IMR-90 (cell line): Measurements from ENCODE around the gene DOC2B. TPM values are rescaled to one million over a fixed set of nuclear protein-coding genes. Genes with fewer than 3 reads are reported as not detected.

Experiments used
- ATAC-seq: fragments of 200-7000 bp; cut with Tn5 transposase; 2 replicates; pipeline ENCODE4 v1.9.1; 2020; ENCODE audit warnings: low read depth, mild to moderate bottlenecking, moderate library complexity
- BruUV-seq: library from RNA; stranded (reverse); fragments of 400-500 nt; replicated peaks from 2 replicates; lab custom pipeline; 2021; lab: Mats Ljungman, UMichigan
- CTCF ChIA-PET: fragments of 300-600 bp; formaldehyde crosslinking; extraction: SDS; loops from one replicate; lab custom pipeline; 2021; ENCODE audit warnings: antibody characterized with exemption; lab: Yijun Ruan, JAX
- POLR2A ChIA-PET: fragments of 300-600 bp; sonication (Branson Sonifier 250); formaldehyde crosslinking; loops from one replicate; lab custom pipeline; 2022; ENCODE audit warnings: antibody characterized with exemption; ENCODE audit not compliant: unreplicated experiment; lab: Charles Lee
- DNase-seq: peaks from one replicate; pipeline ENCODE4 v3.0.0; 2013
- H2AFZ ChIP-seq: replicated peaks from 2 replicates; pipeline ENCODE3; 2013; ENCODE audit warnings: low read length, mild to moderate bottlenecking; ENCODE audit not compliant: poor library complexity
- H2AK5ac ChIP-seq: 2 replicates; pipeline ENCODE4 v1.6.1; 2013; ENCODE audit warnings: low read depth, low read length, inconsistent platforms
- H2AK9ac ChIP-seq: replicated peaks from 2 replicates; pipeline ENCODE3; 2013; ENCODE audit warnings: mild to moderate bottlenecking, low read depth, low read length, moderate library complexity; ENCODE audit not compliant: poor library complexity
- H2BK120ac ChIP-seq: 2 replicates; pipeline ENCODE4 v1.6.1; 2013; ENCODE audit warnings: low read depth, low read length, inconsistent platforms
- H2BK15ac ChIP-seq: 3 replicates; pipeline ENCODE4 v1.6.1; 2013; ENCODE audit warnings: low read depth, low read length, inconsistent platforms
- H2BK20ac ChIP-seq: 2 replicates; pipeline ENCODE4 v1.6.1; 2013; ENCODE audit warnings: low read depth, mild to moderate bottlenecking, inconsistent platforms, low read length, moderate library complexity
- H2BK5ac ChIP-seq: 2 replicates; pipeline ENCODE4 v1.6.1; 2013; ENCODE audit warnings: mild to moderate bottlenecking, low read depth, low read length, inconsistent platforms; ENCODE audit not compliant: poor library complexity, severe bottlenecking
- H3K14ac ChIP-seq: replicated peaks from 2 replicates; pipeline ENCODE4 v1.6.1; 2013; ENCODE audit warnings: low read depth, low read length, inconsistent platforms
- H3K18ac ChIP-seq: 2 replicates; pipeline ENCODE4 v1.6.1; 2013; ENCODE audit warnings: low read depth, low read length, control low read depth
- H3K23ac ChIP-seq: 2 replicates; pipeline ENCODE4 v1.6.1; 2013; ENCODE audit warnings: low read depth, low read length, inconsistent platforms
- H3K27ac ChIP-seq: 2 replicates; pipeline ENCODE4 v1.5.1; 2013; ENCODE audit warnings: mild to moderate bottlenecking, control low read depth, low read length; ENCODE audit not compliant: insufficient read depth
- H3K27me3 ChIP-seq: 2 replicates; pipeline ENCODE4 v1.6.1; 2013; ENCODE audit warnings: low read length; ENCODE audit not compliant: control insufficient read depth, insufficient read depth
- H3K36me3 ChIP-seq: 2 replicates; pipeline ENCODE4 v1.6.1; 2013; ENCODE audit warnings: low read length, mixed read lengths; ENCODE audit not compliant: control insufficient read depth, insufficient read depth
- H3K4ac ChIP-seq: 2 replicates; pipeline ENCODE4 v1.6.1; 2013; ENCODE audit warnings: low read depth, low read length, inconsistent platforms
- H3K4me1 ChIP-seq: 2 replicates; pipeline ENCODE4 v1.6.1; 2013; ENCODE audit warnings: low read length, mixed read lengths; ENCODE audit not compliant: control insufficient read depth, insufficient read depth
- H3K4me2 ChIP-seq: 2 replicates; pipeline ENCODE4 v1.6.1; 2013; ENCODE audit warnings: low read depth, mild to moderate bottlenecking, control low read depth, low read length, moderate library complexity
- H3K4me3 ChIP-seq: 2 replicates; pipeline ENCODE4 v1.5.1; 2013; ENCODE audit warnings: low read depth, mild to moderate bottlenecking, control low read depth, low read length, moderate library complexity; ENCODE audit not compliant: insufficient read depth
- H3K56ac ChIP-seq: 2 replicates; pipeline ENCODE4 v1.6.1; 2013; ENCODE audit warnings: low read length, inconsistent platforms; ENCODE audit not compliant: insufficient read depth; ENCODE audit errors: extremely low read depth
- H3K79me1 ChIP-seq, 2 experiments: 2 replicates each; pipeline ENCODE4 v1.6.1; 2013; ENCODE audit warnings: low read length in 2 of 2, inconsistent platforms in 1 of 2, low read depth in 1 of 2
- H3K9ac ChIP-seq: 2 replicates; pipeline ENCODE4 v1.6.1; 2013; ENCODE audit warnings: low read depth, low read length, control low read depth
- H3K9me1 ChIP-seq: 2 replicates; pipeline ENCODE4 v1.6.1; 2013; ENCODE audit warnings: low read length, inconsistent platforms; ENCODE audit not compliant: insufficient read depth
- H3K9me3 ChIP-seq: 2 replicates; pipeline ENCODE4 v1.6.1; 2013; ENCODE audit warnings: low read length; ENCODE audit not compliant: control insufficient read depth, insufficient read depth
- H4K20me1 ChIP-seq: 2 replicates; pipeline ENCODE4 v1.6.1; 2013; ENCODE audit warnings: low read length, inconsistent platforms; ENCODE audit not compliant: insufficient read depth
- H4K5ac ChIP-seq: 2 replicates; pipeline ENCODE4 v1.6.1; 2013; ENCODE audit warnings: mild to moderate bottlenecking, low read depth, low read length, control low read depth
- H4K8ac ChIP-seq, 2 experiments: 2 replicates each; pipeline ENCODE4 v1.6.1; 2013; ENCODE audit warnings: low read depth in 2 of 2, low read length in 2 of 2, control low read depth in 1 of 2, inconsistent platforms in 1 of 2
- H4K91ac ChIP-seq: 2 replicates; pipeline ENCODE4 v1.6.1; 2013; ENCODE audit warnings: low read depth, low read length, inconsistent platforms; ENCODE audit not compliant: insufficient read depth
- BHLHE40 ChIP-seq: fragments of 150-350 bp; IDR thresholded peaks from 2 replicates; pipeline ENCODE4 v1.6.1; 2016; ENCODE audit warnings: mild to moderate bottlenecking, low read depth, low read length
- CEBPB ChIP-seq: IDR thresholded peaks from 2 replicates; pipeline ENCODE4 v1.6.1; 2012; ENCODE audit warnings: low read depth, low read length, improper control_type of control experiment
- CHD1 ChIP-seq: IDR thresholded peaks from 2 replicates; pipeline ENCODE4 v1.6.1; 2012; ENCODE audit warnings: low read depth, low read length, improper control_type of control experiment
- CTCF ChIP-seq: conservative IDR thresholded peaks from 2 replicates; pipeline ENCODE4 v1.5.1; 2012; ENCODE audit warnings: mild to moderate bottlenecking, low read depth, low read length, improper control_type of control experiment
- ELK1 ChIP-seq: fragments of 150-350 bp; IDR thresholded peaks from 2 replicates; pipeline ENCODE4 v1.6.1; 2016; ENCODE audit warnings: low read depth, mild to moderate bottlenecking, low read length, moderate library complexity, borderline replicate concordance
- FOS ChIP-seq: fragments of 150-350 bp; IDR thresholded peaks from 2 replicates; pipeline ENCODE4 v1.6.1; 2016; ENCODE audit warnings: low read depth, low read length
- MAFK ChIP-seq: IDR thresholded peaks from 2 replicates; pipeline ENCODE4 v1.6.1; 2012; ENCODE audit warnings: low read depth, low read length, improper control_type of control experiment
- MAZ ChIP-seq: IDR thresholded peaks from 2 replicates; pipeline ENCODE4 v1.6.1; 2012; ENCODE audit warnings: low read depth, mild to moderate bottlenecking, low read length, improper control_type of control experiment, moderate library complexity, borderline replicate concordance
- MXI1 ChIP-seq: IDR thresholded peaks from 2 replicates; pipeline ENCODE4 v1.6.1; 2012; ENCODE audit warnings: low read depth, mild to moderate bottlenecking, low read length, moderate library complexity, borderline replicate concordance
- NFE2L2 ChIP-seq: fragments of 150-350 bp; IDR thresholded peaks from 2 replicates; pipeline ENCODE4 v1.6.1; 2016; ENCODE audit warnings: low read depth, mild to moderate bottlenecking, low read length
- POLR2A ChIP-seq: IDR thresholded peaks from 2 replicates; pipeline ENCODE4 v1.6.1; 2012; ENCODE audit warnings: mild to moderate bottlenecking, low read depth, low read length
- RAD21 ChIP-seq: IDR thresholded peaks from 2 replicates; pipeline ENCODE4 v1.6.1; 2012; ENCODE audit warnings: low read length, improper control_type of control experiment
- RCOR1 ChIP-seq: IDR thresholded peaks from 2 replicates; pipeline ENCODE4 v1.6.1; 2012; ENCODE audit warnings: mild to moderate bottlenecking, low read length, improper control_type of control experiment; ENCODE audit not compliant: insufficient replicate concordance
- SMC3 ChIP-seq: fragments of 150-350 bp; IDR thresholded peaks from 2 replicates; pipeline ENCODE4 v1.6.1; 2016; ENCODE audit warnings: low read depth, mild to moderate bottlenecking, antibody characterized with exemption, low read length, moderate library complexity
- USF2 ChIP-seq: fragments of 150-350 bp; IDR thresholded peaks from 2 replicates; pipeline ENCODE4 v1.6.1; 2017; ENCODE audit warnings: mild to moderate bottlenecking, antibody characterized with exemption, low read length, low read depth
- WGBS, 2 experiments: methylation state at CpG; one replicate each; pipeline versions ENCODE4 v1.1.5 to v1.1.7; 2013; ENCODE audit warnings: missing lambda C conversion rate in 2 of 2; ENCODE audit not compliant: insufficient read length in 1 of 2; ENCODE audit errors: extremely low coverage in 2 of 2; 5-methylcytosine and 5-hydroxymethylcytosine counted together
- dilution Hi-C: fragments of 300-500 bp; cut with HindIII; formaldehyde crosslinking; loops from one replicate; pipeline ENCODE4 v1.14.3; 2018; ENCODE audit warnings: low sequenced_read_pairs; ENCODE audit not compliant: unreplicated experiment
- in situ Hi-C: fragments of 300-500 bp; cut with MboI; formaldehyde crosslinking; loops from 3 replicates; pipeline ENCODE4 v1.14.3; 2019; ENCODE audit warnings: low sequenced_read_pairs, inconsistent platforms, mixed read lengths
- intact Hi-C: fragments of 100-400 bp; cut with micrococcal nuclease; formaldehyde crosslinking; loops from 2 replicates; pipeline ENCODE4 v1.10.0; 2022
- polyA plus RNA-seq, 3 experiments: library from polyadenylated mRNA; depleted of rRNA; stranded (reverse); fragments of >200 nt; gene quantifications; 2 replicates each; pipeline ENCODE4 v1.2.3, GENCODE V29; 2012; ENCODE audit warnings: low replicate concordance in 1 of 3
- total RNA-seq: library from RNA; depleted of rRNA; stranded (reverse); fragments of >200 nt; gene quantifications from 2 replicates; pipeline ENCODE4 v1.2.3, GENCODE V29; 2012

DOC2B gene
- total and polyA plus RNA-seq, 2 of the 4 experiments (the other 2 are of a cell fraction) = not detected

GRCh38 chr17:193426-193810 lies 12.0 kb upstream of the DOC2B start:
- peak overlapping the region; percentile 14 for H2AFZ ChIP-seq

More at GRCh38 chr17:193426-193810, 12.0 kb upstream of the DOC2B start:
- H3K4me1 ChIP-seq = no peaks in the 10 kb centered on the region
- no peak for ATAC-seq
- no peak overlapping the region for H2BK5ac ChIP-seq
- 66% methylated on average over 7 of the region's 8 CpGs; no CpG with 5 or more reads in 1 of the 2 experiments for WGBS, 2 experiments
- H2AK5ac ChIP-seq = no peak overlapping the region
- dilution Hi-C loops = no loop called here
- ChIA-PET POLR2A (no interaction called here), CTCF (no interaction called here)
- peaks cover 15% of the 10 kb centered on the region for H3K27me3 ChIP-seq
- H4K8ac ChIP-seq = no peak overlapping the region
- H3K9me1 ChIP-seq = no peaks in the 10 kb centered on the region
- H3K9ac ChIP-seq = no peak overlapping the region
- no peaks in the 10 kb centered on the region for H3K79me1 ChIP-seq
- H3K9me3 ChIP-seq = no peaks in the 10 kb centered on the region
- no peak overlapping the region for H4K5ac ChIP-seq
- TF ChIP-seq BHLHE40 (no peak), CEBPB (no peak), MAZ (no peak), SMC3 (no peak), POLR2A (no peak), ELK1 (no peak), RAD21 (no peak), MAFK (no peak), CHD1 (no peak), FOS (no peak), RCOR1 (no peak), USF2 (no peak), CTCF (no peak), MXI1 (no peak), NFE2L2 (no peak)
- no peak overlapping the region for H3K23ac ChIP-seq
- no peaks in the 10 kb centered on the region for H3K36me3 ChIP-seq
- no peak overlapping the region for H2BK20ac ChIP-seq
- intact Hi-C loops = no loop called here
- no peak overlapping the region for H3K14ac ChIP-seq
- DNase-seq = no peak
- H3K27ac ChIP-seq = no peak overlapping the region
- H3K4me2 ChIP-seq = no peak overlapping the region
- no peak overlapping the region for H3K56ac ChIP-seq
- no peak overlapping the region for H2AK9ac ChIP-seq
- H2BK120ac ChIP-seq = no peak overlapping the region
- H3K18ac ChIP-seq = no peak overlapping the region
- no peak overlapping the region for H3K4ac ChIP-seq
- H4K91ac ChIP-seq = no peak overlapping the region
- no peak overlapping the region for H3K4me3 ChIP-seq
- BruUV-seq = no TSS peak
- no peak overlapping the region for H2BK15ac ChIP-seq
- H4K20me1 ChIP-seq = no peaks in the 10 kb centered on the region
- in situ Hi-C loops = no loop called here
